Pulmonary artery endothelial cell (primary cell): Measurements from ENCODE around the gene DLEC1. TPM values are rescaled to one million over a fixed set of nuclear protein-coding genes. Genes with fewer than 3 reads are reported as not detected.
"Not testable (repeated sequence)": the region's sequence is repeated elsewhere in the genome, so short reads cannot be mapped to it uniquely, and the experiment has no call there.

ENCODE experiments used
- DNase-seq: peaks from one replicate; pipeline ENCODE4 v3.0.0-alpha.2; 2011; ENCODE audit warnings: low read depth, low spot score
- total RNA-seq: library from RNA; depleted of rRNA; stranded (reverse); fragments of >200 nt; gene quantifications from 2 replicates; pipeline ENCODE4 v1.2.3, GENCODE V29; 2014

DLEC1 gene
- total RNA-seq, 1 donor from 2014 or later = not detected

GRCh38 chr3:38152609-38153008, 113.6 kb downstream of the DLEC1 start:
- DNase-seq = no peak

DNA sequence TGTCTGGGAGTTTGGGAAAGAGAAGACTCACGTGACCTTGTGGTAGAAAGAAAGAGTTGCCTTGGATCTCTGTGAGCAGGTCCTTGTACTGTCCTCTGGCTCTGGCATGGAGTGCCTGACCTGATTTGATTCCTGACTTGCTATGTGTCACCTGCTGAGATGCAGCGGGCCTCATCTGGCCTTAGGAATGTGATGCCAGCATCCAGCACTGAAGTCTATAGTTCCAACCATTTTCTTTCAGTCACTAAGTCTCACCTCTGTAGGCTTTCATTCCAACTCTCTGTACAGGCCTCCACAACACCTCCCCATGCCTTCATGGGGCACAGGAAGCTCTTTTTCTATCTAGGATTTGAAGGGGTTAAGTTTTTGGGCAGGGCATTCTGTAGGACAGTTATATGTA, 114.2 kb downstream of the DLEC1 start:
- DNase-seq = no peak

- no peak for DNase-seq
Measured at GRCh38 chr3:38154033-38154494, 115.1 kb downstream of the DLEC1 start.

- DNase-seq = no peak
Measured at GRCh38 chr3:38154625-38155255, 115.7 kb downstream of the DLEC1 start.

DNA sequence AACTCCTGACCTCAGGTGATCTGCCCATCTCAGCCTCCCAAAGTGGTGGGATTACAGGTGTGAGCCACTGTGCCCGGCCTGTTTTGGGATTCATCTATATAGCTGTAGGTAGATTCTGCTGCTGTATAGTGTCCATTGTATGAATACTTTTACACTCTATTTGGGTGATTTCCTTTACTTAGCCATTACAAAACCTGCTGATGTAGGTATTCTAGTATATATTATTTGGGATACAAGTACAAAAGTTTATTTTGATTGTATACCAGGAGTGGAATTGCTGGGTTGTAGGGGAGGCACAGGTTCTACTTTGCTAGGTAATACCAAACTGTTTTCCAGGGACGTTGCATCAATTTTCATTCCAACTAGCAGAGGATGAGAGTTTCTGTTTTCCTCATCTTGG, 116.8 kb downstream of the DLEC1 start:
- no peak for DNase-seq

DNA sequence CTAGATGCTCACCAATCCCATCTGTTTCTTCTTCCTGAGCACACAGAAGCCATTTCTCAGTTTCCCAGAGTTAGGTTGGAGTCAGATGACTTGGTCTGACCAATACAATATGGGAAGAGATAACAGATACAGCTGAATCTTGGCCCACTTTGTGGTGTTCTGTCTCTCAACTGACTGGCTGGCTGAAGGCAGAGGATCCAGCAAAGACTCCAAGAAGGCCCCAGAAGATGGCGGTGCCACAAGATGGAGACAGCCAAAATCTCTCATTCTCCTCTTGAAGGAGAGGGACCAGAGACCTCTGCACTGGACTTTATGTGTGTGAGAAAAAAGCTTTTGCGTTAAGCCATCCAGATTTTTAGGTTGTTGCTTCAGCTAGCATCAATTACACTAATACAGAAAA, 118.1 kb downstream of the DLEC1 start:
- no peak for DNase-seq

- no peak for DNase-seq
Measured at GRCh38 chr3:38157595-38157994, 118.6 kb downstream of the DLEC1 start.

GRCh38 chr3:38158472-38158871, 119.5 kb downstream of the DLEC1 start:
- no peak for DNase-seq

DNA sequence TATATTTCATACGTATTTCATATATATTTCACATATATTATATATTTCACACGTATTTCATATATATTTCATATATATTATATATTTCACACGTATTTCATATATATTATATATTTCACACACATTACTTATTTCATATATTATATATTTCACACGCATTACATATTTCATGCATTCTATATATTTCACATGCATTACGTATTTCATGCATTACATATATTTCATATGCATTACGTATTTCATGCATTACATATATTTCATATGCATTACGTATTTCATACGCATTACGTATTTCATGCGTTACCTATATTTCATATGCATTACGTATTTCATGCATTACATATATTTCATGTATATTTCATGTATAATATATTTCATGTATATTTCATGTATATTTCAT, 121.7 kb downstream of the DLEC1 start:
- DNase-seq = not testable (repeated sequence)

GRCh38 chr3:38163117-38163840, 124.3 kb downstream of the DLEC1 start:
- no peak for DNase-seq

DNA sequence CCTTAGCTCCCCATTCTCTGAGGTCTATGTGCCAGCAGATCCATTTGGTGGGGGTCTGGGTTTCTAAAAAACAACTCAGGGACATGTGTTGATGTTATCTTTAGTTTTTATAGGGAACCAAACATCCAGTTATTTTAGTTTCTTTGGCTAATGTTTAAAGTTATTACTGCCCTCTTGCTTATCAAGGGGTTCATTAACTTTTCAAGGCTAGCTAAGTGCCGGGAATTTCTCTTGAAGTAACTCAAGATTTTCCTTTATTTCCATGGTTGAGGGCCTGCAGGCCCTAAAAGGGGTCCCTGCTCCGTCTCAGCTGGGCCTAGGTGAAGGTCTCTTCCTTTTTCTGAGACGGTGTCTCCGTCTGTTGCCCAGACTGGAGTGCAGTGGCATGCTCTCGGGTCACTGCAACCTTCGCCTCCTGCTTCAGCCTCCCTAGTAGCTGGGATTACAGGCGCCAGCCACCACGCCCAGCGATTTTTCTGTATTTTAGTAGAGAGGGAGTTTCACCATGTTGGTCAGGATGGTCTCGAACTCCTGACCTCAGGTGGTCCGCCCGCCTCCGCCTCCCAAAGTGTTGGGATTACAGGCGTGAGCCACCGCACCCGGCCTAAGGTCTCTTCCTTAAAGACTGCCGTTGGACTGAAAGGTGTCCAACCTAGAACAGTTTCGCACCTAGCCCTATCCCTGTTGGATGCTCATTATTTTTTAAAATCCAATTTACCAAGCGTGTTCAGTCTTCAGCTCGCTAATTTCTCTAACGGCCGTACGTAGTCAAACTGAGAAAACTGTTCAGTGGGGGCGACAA, 125.0 kb downstream of the DLEC1 start:
- no peak for DNase-seq

- no peak for DNase-seq
Measured at GRCh38 chr3:38164643-38164951, 125.6 kb downstream of the DLEC1 start.

GRCh38 chr3:38164952-38165721, 126.1 kb downstream of the DLEC1 start, which contains the start of gene OXSR1:
Gene OXSR1, plus strand, starts transcription at chr3:38165537. Its CDS starts 340 bp downstream, at chr3:38165877.
- DNase-seq = peak; percentile 100

DNA sequence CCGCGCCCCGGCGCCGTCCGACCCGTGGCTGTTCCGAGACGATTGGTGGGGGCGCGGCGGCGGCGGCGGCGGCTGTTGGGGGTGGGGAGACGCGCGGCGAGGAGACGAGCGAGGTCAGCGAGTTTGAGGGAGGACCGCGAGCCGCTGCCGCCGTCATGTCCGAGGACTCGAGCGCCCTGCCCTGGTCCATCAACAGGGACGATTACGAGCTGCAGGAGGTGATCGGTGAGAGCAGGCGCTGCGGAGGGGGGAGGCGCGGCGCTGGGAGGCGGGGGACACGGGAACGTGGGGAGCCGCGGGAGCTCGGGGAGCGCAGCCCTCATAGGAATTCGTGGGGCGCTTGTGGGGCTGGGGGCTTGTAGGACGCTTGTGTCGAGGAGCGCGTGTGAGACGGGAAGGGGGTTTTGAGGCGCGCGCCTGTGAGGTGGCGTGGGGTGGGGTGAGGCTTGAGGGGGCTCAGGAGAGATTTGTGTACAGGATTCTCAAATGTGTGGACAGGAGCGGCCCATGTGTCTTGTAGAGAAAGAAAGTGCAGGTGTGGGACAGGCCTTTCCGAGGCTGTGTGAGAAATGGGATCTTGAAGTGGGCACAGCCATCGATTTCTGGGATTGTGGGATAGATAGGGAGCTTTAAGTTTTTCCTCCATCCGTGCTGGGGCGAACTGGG, 126.8 kb downstream of the DLEC1 start:
- no peak for DNase-seq

DNA sequence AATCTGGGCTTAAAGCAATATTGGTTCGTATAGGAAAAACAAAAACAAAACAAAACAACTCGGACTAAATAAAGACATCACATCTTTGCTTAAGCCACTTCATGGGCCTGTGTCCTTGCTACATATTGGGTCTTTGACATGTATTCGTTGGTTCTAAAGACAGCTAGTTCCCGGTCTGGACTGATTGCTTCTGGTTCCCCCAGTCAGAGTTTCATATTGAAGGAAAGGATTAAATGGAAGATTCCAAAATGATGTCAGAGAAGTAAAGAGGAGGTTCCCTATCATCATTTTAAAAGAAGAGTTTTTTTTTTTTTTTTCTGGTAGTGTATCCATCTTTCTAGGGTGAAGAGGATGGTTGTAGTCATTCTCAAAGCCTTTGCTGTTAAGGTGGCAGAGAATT, 128.6 kb downstream of the DLEC1 start:
- no peak for DNase-seq

GRCh38 chr3:38168151-38169026, 129.4 kb downstream of the DLEC1 start:
- no peak for DNase-seq

DNA sequence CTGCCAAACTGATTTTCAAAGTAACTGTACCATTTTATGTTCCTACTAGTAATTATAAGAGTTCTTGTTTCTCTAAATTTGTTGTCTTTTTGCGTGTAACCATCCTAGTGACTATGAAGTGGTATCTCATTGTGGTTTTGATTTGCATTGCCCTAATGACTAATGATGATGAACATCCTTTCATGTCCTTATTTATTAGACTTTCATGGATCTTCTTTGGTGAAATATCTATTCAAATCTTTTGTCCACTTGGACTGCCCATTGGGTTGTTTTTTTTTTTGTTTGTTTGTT, 130.0 kb downstream of the DLEC1 start:
- DNase-seq = no peak

GRCh38 chr3:38170722-38171121, 131.7 kb downstream of the DLEC1 start:
- DNase-seq = no peak

DNA sequence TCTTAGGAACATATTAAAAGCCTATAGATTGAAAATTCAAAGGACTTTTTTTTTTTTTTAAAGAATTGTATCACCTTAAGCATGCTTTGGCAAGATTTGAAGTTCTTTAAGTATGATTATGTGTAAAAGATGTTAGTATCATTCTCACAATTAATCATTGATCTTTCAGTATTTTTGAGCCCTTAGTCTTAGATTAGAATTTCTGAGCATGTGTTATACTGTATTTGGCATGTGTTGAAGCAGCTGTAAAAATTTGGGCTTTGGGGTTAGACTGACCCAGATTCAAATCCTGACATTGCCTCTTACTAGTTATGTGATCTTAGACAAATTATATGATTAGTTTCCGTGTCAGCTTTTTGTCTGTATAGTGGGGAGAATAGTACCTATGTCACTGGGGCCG, 132.6 kb downstream of the DLEC1 start:
- DNase-seq = no peak
